Colonic mucosa (tissue), 4 donors: ENCODE measurements around the gene FNDC3B. TPM values are rescaled to one million over a fixed set of nuclear protein-coding genes. Genes with fewer than 3 reads are reported as not detected.

Source experiments
- DNase-seq: peaks from one replicate; pipeline ENCODE4 v3.0.0-alpha.2; 2020
- H3K27ac ChIP-seq: fragments of 200-600 bp; one replicate; pipeline ENCODE4 v1.8.0; 2021
- H3K27me3 ChIP-seq: fragments of 200-600 bp; one replicate; pipeline ENCODE4 v1.8.0; 2021
- H3K36me3 ChIP-seq: fragments of 200-600 bp; one replicate; pipeline ENCODE4 v1.8.0; 2021
- H3K4me1 ChIP-seq: fragments of 200-600 bp; one replicate; pipeline ENCODE4 v1.8.0; 2021; ENCODE audit warnings: mild to moderate bottlenecking
- H3K4me3 ChIP-seq: fragments of 200-600 bp; one replicate; pipeline ENCODE4 v1.8.0; 2021
- H3K9ac ChIP-seq, 2 donors: one replicate each; pipeline ENCODE4 v1.7.0; 2013; ENCODE audit warnings: control low read depth in 2 of 2, low read depth in 2 of 2, low read length in 2 of 2
- H3K9me3 ChIP-seq: fragments of 200-600 bp; one replicate; pipeline ENCODE4 v1.8.0; 2021
- CTCF ChIP-seq: fragments of 200-600 bp; IDR thresholded peaks from one replicate; pipeline ENCODE4 v1.8.0; 2022; ENCODE audit warnings: antibody characterized with exemption, mild to moderate bottlenecking
- intact Hi-C: fragments of 100-400 bp; cut with DNase I; formaldehyde crosslinking; loops from one replicate; pipeline ENCODE4 v1.14.1; 2022
- total RNA-seq, 2 donors: library from RNA; stranded (reverse); fragmentation: NEBNext Ultra II Directional in 1 of 2; extraction: Animal tissue kit (Norgen Biotek cat#: 25700) in 1 of 2; gene quantifications; one replicate each; pipeline ENCODE4 v1.2.1, GENCODE V29; 2021
- donor health status: healthy.
- donor health status: DM: no; HTN: no; CAD: no.
- donor health status: DM: no; HTN: no; CAD: no.

The FNDC3B gene
- total RNA-seq, 2 donors from 2014 or later, result 66.7 to 142 TPM

- DNase-seq, result no peak
- no peak overlapping the region for H3K27ac ChIP-seq
- intact Hi-C loops, result no loop called here
- H3K4me3 ChIP-seq, result no peak overlapping the region
- TF ChIP-seq CTCF, result no peak
- H3K27me3 ChIP-seq, result no peaks in the 10 kb centered on the region
- H3K36me3 ChIP-seq, result no peaks in the 10 kb centered on the region
- H3K4me1 ChIP-seq, result peaks cover 4% of the 10 kb centered on the region
- H3K9me3 ChIP-seq, result no peaks in the 10 kb centered on the region
- H3K9ac ChIP-seq, result no peak overlapping the region
Observed at GRCh38 chr3:172208586-172209332, 169.4 kb downstream of the FNDC3B start.

- no peak overlapping the region for H3K9ac ChIP-seq
- no peaks in the 10 kb centered on the region for H3K27me3 ChIP-seq
- intact Hi-C loops, result no loop called here
- H3K4me1 ChIP-seq, result peaks cover 4% of the 10 kb centered on the region
- no peak overlapping the region for H3K4me3 ChIP-seq
- no peak for DNase-seq
- no peak for TF ChIP-seq CTCF
- H3K9me3 ChIP-seq, result no peaks in the 10 kb centered on the region
- no peak overlapping the region for H3K27ac ChIP-seq
- no peaks in the 10 kb centered on the region for H3K36me3 ChIP-seq
Observed at GRCh38 chr3:172209333-172210321, 170.2 kb downstream of the FNDC3B start.

- H3K36me3 ChIP-seq, result no peaks in the 10 kb centered on the region
- no peaks in the 10 kb centered on the region for H3K9me3 ChIP-seq
- no peaks in the 10 kb centered on the region for H3K27me3 ChIP-seq
- no peak for TF ChIP-seq CTCF
- H3K9ac ChIP-seq, result no peak overlapping the region
- intact Hi-C loops, result no loop called here
- no peak for DNase-seq
- H3K4me1 ChIP-seq, result no peaks in the 10 kb centered on the region
- no peak overlapping the region for H3K27ac ChIP-seq
- H3K4me3 ChIP-seq, result no peak overlapping the region
Observed at GRCh38 chr3:172210355-172210754, 171.0 kb downstream of the FNDC3B start.

GRCh38 chr3:172211123-172211522 lies 171.7 kb downstream of the FNDC3B start:
- Histone ChIP-seq H3K9me3 (no peaks in the 10 kb centered on the region), H3K27ac (no peak overlapping the region), H3K4me1 (no peaks in the 10 kb centered on the region), H3K9ac (no peak overlapping the region), H3K36me3 (no peaks in the 10 kb centered on the region), H3K27me3 (no peaks in the 10 kb centered on the region), H3K4me3 (no peak overlapping the region)
- intact Hi-C loops, result no loop called here
- DNase-seq, result no peak
- TF ChIP-seq CTCF, result no peak

- Histone ChIP-seq H3K36me3 (no peaks in the 10 kb centered on the region), H3K4me1 (no peaks in the 10 kb centered on the region), H3K4me3 (no peak overlapping the region), H3K9ac (no peak overlapping the region), H3K27ac (no peak overlapping the region), H3K27me3 (no peaks in the 10 kb centered on the region), H3K9me3 (no peaks in the 10 kb centered on the region)
- no peak for DNase-seq
- no peak for TF ChIP-seq CTCF
- intact Hi-C loops, result no loop called here
Observed at GRCh38 chr3:172213200-172213599, 173.8 kb downstream of the FNDC3B start.
